Fibroblast of the conjunctiva (primary cell): ENCODE results near the gene FRMD1.

Experiments
- DNase-seq: peaks from one replicate; pipeline ENCODE4 v3.0.0-alpha.2; 2010; ENCODE audit warnings: low read depth

Gene FRMD1

GRCh38 chr6:168095716-168096250 is 16.8 kb upstream of the FRMD1 start:
- DNase-seq: no peak

GRCh38 chr6:168095171-168095691 is 16.2 kb upstream of the FRMD1 start:
- no peak for DNase-seq

- no peak for DNase-seq
These were observed 14.6 kb upstream of the FRMD1 start for GRCh38 chr6:168093634-168094033.

GRCh38 chr6:168093071-168093505 is 14.1 kb upstream of the FRMD1 start:
- DNase-seq: no peak

- DNase-seq: no peak
These were observed 13.5 kb upstream of the FRMD1 start for GRCh38 chr6:168092541-168092940.

- DNase-seq: no peak
These were observed 12.6 kb upstream of the FRMD1 start for GRCh38 chr6:168091381-168092264.

GRCh38 chr6:168090706-168091105 is 11.7 kb upstream of the FRMD1 start:
- no peak for DNase-seq

- no peak for DNase-seq
These were observed 11.2 kb upstream of the FRMD1 start for GRCh38 chr6:168090064-168090690.

- no peak for DNase-seq
These were observed 10.4 kb upstream of the FRMD1 start for GRCh38 chr6:168089186-168090063.

GRCh38 chr6:168088161-168089053 is 9.4 kb upstream of the FRMD1 start:
- DNase-seq: no peak

GRCh38 chr6:168087436-168088160 is 8.6 kb upstream of the FRMD1 start:
- DNase-seq: no peak

- DNase-seq: no peak
These were observed 7.6 kb upstream of the FRMD1 start for GRCh38 chr6:168086616-168087015.

- DNase-seq: no peak
These were observed 7.1 kb upstream of the FRMD1 start for GRCh38 chr6:168086066-168086465.

GRCh38 chr6:168084465-168085160 is 5.6 kb upstream of the FRMD1 start:
- no peak for DNase-seq

GRCh38 chr6:168083514-168083885 is 4.5 kb upstream of the FRMD1 start:
- no peak for DNase-seq

GRCh38 chr6:168082860-168083513 is 4.0 kb upstream of the FRMD1 start:
- no peak for DNase-seq

- DNase-seq: no peak
These were observed 3.0 kb upstream of the FRMD1 start for GRCh38 chr6:168081858-168082546.

- DNase-seq: no peak
These were observed 1.5 kb upstream of the FRMD1 start for GRCh38 chr6:168080393-168081077.
